IMR-90 (cell line): ENCODE data around the gene PHACTR3. TPM values are rescaled to one million over a fixed set of nuclear protein-coding genes. Genes with fewer than 3 reads are reported as not detected.

ENCODE experiments used
- ATAC-seq: fragments of 200-7000 bp; cut with Tn5 transposase; 2 replicates; pipeline ENCODE4 v1.9.1; 2020; ENCODE audit warnings: low read depth, mild to moderate bottlenecking, moderate library complexity
- BruUV-seq: library from RNA; stranded (reverse); fragments of 400-500 nt; replicated peaks from 2 replicates; lab custom pipeline; 2021; lab: Mats Ljungman, UMichigan
- CTCF ChIA-PET: fragments of 300-600 bp; formaldehyde crosslinking; extraction: SDS; loops from one replicate; lab custom pipeline; 2021; ENCODE audit warnings: antibody characterized with exemption; lab: Yijun Ruan, JAX
- POLR2A ChIA-PET: fragments of 300-600 bp; sonication (Branson Sonifier 250); formaldehyde crosslinking; loops from one replicate; lab custom pipeline; 2022; ENCODE audit warnings: antibody characterized with exemption; ENCODE audit not compliant: unreplicated experiment; lab: Charles Lee
- DNase-seq: peaks from one replicate; pipeline ENCODE4 v3.0.0; 2013
- H2AFZ ChIP-seq: replicated peaks from 2 replicates; pipeline ENCODE3; 2013; ENCODE audit warnings: low read length, mild to moderate bottlenecking; ENCODE audit not compliant: poor library complexity
- H2AK5ac ChIP-seq: 2 replicates; pipeline ENCODE4 v1.6.1; 2013; ENCODE audit warnings: low read depth, low read length, inconsistent platforms
- H2AK9ac ChIP-seq: replicated peaks from 2 replicates; pipeline ENCODE3; 2013; ENCODE audit warnings: mild to moderate bottlenecking, low read depth, low read length, moderate library complexity; ENCODE audit not compliant: poor library complexity
- H2BK120ac ChIP-seq: 2 replicates; pipeline ENCODE4 v1.6.1; 2013; ENCODE audit warnings: low read depth, low read length, inconsistent platforms
- H2BK15ac ChIP-seq: 3 replicates; pipeline ENCODE4 v1.6.1; 2013; ENCODE audit warnings: low read depth, low read length, inconsistent platforms
- H2BK20ac ChIP-seq: 2 replicates; pipeline ENCODE4 v1.6.1; 2013; ENCODE audit warnings: low read depth, mild to moderate bottlenecking, inconsistent platforms, low read length, moderate library complexity
- H2BK5ac ChIP-seq: 2 replicates; pipeline ENCODE4 v1.6.1; 2013; ENCODE audit warnings: mild to moderate bottlenecking, low read depth, low read length, inconsistent platforms; ENCODE audit not compliant: poor library complexity, severe bottlenecking
- H3K14ac ChIP-seq: replicated peaks from 2 replicates; pipeline ENCODE4 v1.6.1; 2013; ENCODE audit warnings: low read depth, low read length, inconsistent platforms
- H3K18ac ChIP-seq: 2 replicates; pipeline ENCODE4 v1.6.1; 2013; ENCODE audit warnings: low read depth, low read length, control low read depth
- H3K23ac ChIP-seq: 2 replicates; pipeline ENCODE4 v1.6.1; 2013; ENCODE audit warnings: low read depth, low read length, inconsistent platforms
- H3K27ac ChIP-seq: 2 replicates; pipeline ENCODE4 v1.5.1; 2013; ENCODE audit warnings: mild to moderate bottlenecking, control low read depth, low read length; ENCODE audit not compliant: insufficient read depth
- H3K27me3 ChIP-seq: 2 replicates; pipeline ENCODE4 v1.6.1; 2013; ENCODE audit warnings: low read length; ENCODE audit not compliant: control insufficient read depth, insufficient read depth
- H3K36me3 ChIP-seq: 2 replicates; pipeline ENCODE4 v1.6.1; 2013; ENCODE audit warnings: low read length, mixed read lengths; ENCODE audit not compliant: control insufficient read depth, insufficient read depth
- H3K4ac ChIP-seq: 2 replicates; pipeline ENCODE4 v1.6.1; 2013; ENCODE audit warnings: low read depth, low read length, inconsistent platforms
- H3K4me1 ChIP-seq: 2 replicates; pipeline ENCODE4 v1.6.1; 2013; ENCODE audit warnings: low read length, mixed read lengths; ENCODE audit not compliant: control insufficient read depth, insufficient read depth
- H3K4me2 ChIP-seq: 2 replicates; pipeline ENCODE4 v1.6.1; 2013; ENCODE audit warnings: low read depth, mild to moderate bottlenecking, control low read depth, low read length, moderate library complexity
- H3K4me3 ChIP-seq: 2 replicates; pipeline ENCODE4 v1.5.1; 2013; ENCODE audit warnings: low read depth, mild to moderate bottlenecking, control low read depth, low read length, moderate library complexity; ENCODE audit not compliant: insufficient read depth
- H3K56ac ChIP-seq: 2 replicates; pipeline ENCODE4 v1.6.1; 2013; ENCODE audit warnings: low read length, inconsistent platforms; ENCODE audit not compliant: insufficient read depth; ENCODE audit errors: extremely low read depth
- H3K79me1 ChIP-seq, 2 experiments: 2 replicates each; pipeline ENCODE4 v1.6.1; 2013; ENCODE audit warnings: low read length in 2 of 2, inconsistent platforms in 1 of 2, low read depth in 1 of 2
- H3K9ac ChIP-seq: 2 replicates; pipeline ENCODE4 v1.6.1; 2013; ENCODE audit warnings: low read depth, low read length, control low read depth
- H3K9me1 ChIP-seq: 2 replicates; pipeline ENCODE4 v1.6.1; 2013; ENCODE audit warnings: low read length, inconsistent platforms; ENCODE audit not compliant: insufficient read depth
- H3K9me3 ChIP-seq: 2 replicates; pipeline ENCODE4 v1.6.1; 2013; ENCODE audit warnings: low read length; ENCODE audit not compliant: control insufficient read depth, insufficient read depth
- H4K20me1 ChIP-seq: 2 replicates; pipeline ENCODE4 v1.6.1; 2013; ENCODE audit warnings: low read length, inconsistent platforms; ENCODE audit not compliant: insufficient read depth
- H4K5ac ChIP-seq: 2 replicates; pipeline ENCODE4 v1.6.1; 2013; ENCODE audit warnings: mild to moderate bottlenecking, low read depth, low read length, control low read depth
- H4K8ac ChIP-seq, 2 experiments: 2 replicates each; pipeline ENCODE4 v1.6.1; 2013; ENCODE audit warnings: low read depth in 2 of 2, low read length in 2 of 2, control low read depth in 1 of 2, inconsistent platforms in 1 of 2
- H4K91ac ChIP-seq: 2 replicates; pipeline ENCODE4 v1.6.1; 2013; ENCODE audit warnings: low read depth, low read length, inconsistent platforms; ENCODE audit not compliant: insufficient read depth
- FOS ChIP-seq: fragments of 150-350 bp; IDR thresholded peaks from 2 replicates; pipeline ENCODE4 v1.6.1; 2016; ENCODE audit warnings: low read depth, low read length
- MXI1 ChIP-seq: IDR thresholded peaks from 2 replicates; pipeline ENCODE4 v1.6.1; 2012; ENCODE audit warnings: low read depth, mild to moderate bottlenecking, low read length, moderate library complexity, borderline replicate concordance
- POLR2A ChIP-seq: IDR thresholded peaks from 2 replicates; pipeline ENCODE4 v1.6.1; 2012; ENCODE audit warnings: mild to moderate bottlenecking, low read depth, low read length
- RCOR1 ChIP-seq: IDR thresholded peaks from 2 replicates; pipeline ENCODE4 v1.6.1; 2012; ENCODE audit warnings: mild to moderate bottlenecking, low read length, improper control_type of control experiment; ENCODE audit not compliant: insufficient replicate concordance
- WGBS, 2 experiments: methylation state at CpG; one replicate each; pipeline versions ENCODE4 v1.1.5 to v1.1.7; 2013; ENCODE audit warnings: missing lambda C conversion rate in 2 of 2; ENCODE audit not compliant: insufficient read length in 1 of 2; ENCODE audit errors: extremely low coverage in 2 of 2; 5-methylcytosine and 5-hydroxymethylcytosine counted together
- dilution Hi-C: fragments of 300-500 bp; cut with HindIII; formaldehyde crosslinking; loops from one replicate; pipeline ENCODE4 v1.14.3; 2018; ENCODE audit warnings: low sequenced_read_pairs; ENCODE audit not compliant: unreplicated experiment
- in situ Hi-C: fragments of 300-500 bp; cut with MboI; formaldehyde crosslinking; loops from 3 replicates; pipeline ENCODE4 v1.14.3; 2019; ENCODE audit warnings: low sequenced_read_pairs, inconsistent platforms, mixed read lengths
- intact Hi-C: fragments of 100-400 bp; cut with micrococcal nuclease; formaldehyde crosslinking; loops from 2 replicates; pipeline ENCODE4 v1.10.0; 2022
- polyA plus RNA-seq, 3 experiments: library from polyadenylated mRNA; depleted of rRNA; stranded (reverse); fragments of >200 nt; gene quantifications; 2 replicates each; pipeline ENCODE4 v1.2.3, GENCODE V29; 2012; ENCODE audit warnings: low replicate concordance in 1 of 3
- total RNA-seq: library from RNA; depleted of rRNA; stranded (reverse); fragments of >200 nt; gene quantifications from 2 replicates; pipeline ENCODE4 v1.2.3, GENCODE V29; 2012
- TF ChIP-seq, protein P1 (sequence below): fragments of 150-350 bp; IDR thresholded peaks from 2 replicates; pipeline ENCODE4 v1.6.1; 2016; ENCODE audit warnings: low read depth, mild to moderate bottlenecking, low read length, moderate library complexity, borderline replicate concordance

Gene PHACTR3
- total and polyA plus RNA-seq, 2 of the 4 experiments (the other 2 are of a cell fraction), result not detected

DNA sequence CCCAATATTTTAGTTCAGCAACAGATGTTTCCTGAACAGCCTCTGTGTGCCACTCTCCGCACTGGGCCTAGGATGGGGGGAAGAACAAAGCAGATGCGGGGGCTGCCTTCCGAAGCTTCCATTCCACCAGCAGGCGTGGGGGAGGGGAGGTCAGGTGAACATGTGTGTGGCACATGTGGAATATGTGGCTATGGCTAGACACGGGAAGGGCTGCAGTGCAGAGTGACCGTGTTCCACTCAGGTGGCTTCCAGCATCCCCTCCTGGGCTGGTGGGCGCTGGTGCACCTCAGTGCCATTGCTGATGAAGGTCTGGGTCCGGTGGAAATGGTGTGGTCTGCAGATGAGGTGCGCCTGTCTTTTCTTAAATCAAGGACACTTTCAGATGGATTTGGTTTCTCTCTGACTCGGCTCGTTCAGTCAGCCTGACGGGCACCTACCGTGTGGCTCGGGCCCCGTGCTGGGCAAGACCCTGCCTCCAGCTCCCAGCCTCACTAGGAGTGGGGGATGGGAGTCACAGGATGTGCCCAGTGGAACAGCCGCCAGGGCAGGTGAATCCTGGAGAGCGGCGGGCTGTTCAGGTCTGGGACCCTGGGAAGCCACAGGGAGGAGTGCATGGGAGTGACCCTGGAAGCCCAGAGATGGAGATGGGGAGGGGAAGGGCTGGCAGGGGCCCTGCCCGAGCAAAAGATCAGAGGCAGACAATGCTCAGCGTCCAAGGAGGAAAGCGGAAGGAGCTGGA is 218.1 kb downstream of the PHACTR3 start:
- no peak overlapping the region for H3K4ac ChIP-seq
- ATAC-seq, result no peak
- H2BK15ac ChIP-seq, result no peak overlapping the region
- H4K20me1 ChIP-seq, result no peaks in the 10 kb centered on the region
- H3K56ac ChIP-seq, result no peak overlapping the region
- no peaks in the 10 kb centered on the region for H3K36me3 ChIP-seq
- no peaks in the 10 kb centered on the region for H3K4me1 ChIP-seq
- no peak overlapping the region for H2AK5ac ChIP-seq
- no TSS peak for BruUV-seq
- no peak overlapping the region for H2AK9ac ChIP-seq
- no peak overlapping the region for H2BK120ac ChIP-seq
- CTCF ChIA-PET, result no interaction called here
- H3K23ac ChIP-seq, result no peak overlapping the region
- no peak overlapping the region for H3K27ac ChIP-seq
- H3K4me2 ChIP-seq, result no peak overlapping the region
- no peak overlapping the region for H2BK5ac ChIP-seq
- no peaks in the 10 kb centered on the region for H3K79me1 ChIP-seq
- dilution Hi-C loops, result no loop called here
- H4K5ac ChIP-seq, result no peak overlapping the region
- no peaks in the 10 kb centered on the region for H3K9me1 ChIP-seq
- TF ChIP-seq POLR2A, result no peak
- no peak for TF ChIP-seq RCOR1
- TF ChIP-seq MXI1, result no peak
- TF ChIP-seq, protein P1, sequence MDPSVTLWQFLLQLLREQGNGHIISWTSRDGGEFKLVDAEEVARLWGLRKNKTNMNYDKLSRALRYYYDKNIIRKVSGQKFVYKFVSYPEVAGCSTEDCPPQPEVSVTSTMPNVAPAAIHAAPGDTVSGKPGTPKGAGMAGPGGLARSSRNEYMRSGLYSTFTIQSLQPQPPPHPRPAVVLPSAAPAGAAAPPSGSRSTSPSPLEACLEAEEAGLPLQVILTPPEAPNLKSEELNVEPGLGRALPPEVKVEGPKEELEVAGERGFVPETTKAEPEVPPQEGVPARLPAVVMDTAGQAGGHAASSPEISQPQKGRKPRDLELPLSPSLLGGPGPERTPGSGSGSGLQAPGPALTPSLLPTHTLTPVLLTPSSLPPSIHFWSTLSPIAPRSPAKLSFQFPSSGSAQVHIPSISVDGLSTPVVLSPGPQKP, result no peak
- TF ChIP-seq FOS, result no peak
- H3K9ac ChIP-seq, result no peak overlapping the region
- intact Hi-C loops, result no loop called here
- peaks cover 13% of the 10 kb centered on the region; the same call in 1 of the 2 replicates for H3K9me3 ChIP-seq
- no peak overlapping the region for H3K14ac ChIP-seq
- H3K18ac ChIP-seq, result no peak overlapping the region
- no peak for DNase-seq
- H2AFZ ChIP-seq, result peak overlapping the region; percentile 36
- H4K91ac ChIP-seq, result no peak overlapping the region
- H2BK20ac ChIP-seq, result no peak overlapping the region
- H3K27me3 ChIP-seq, result no peaks in the 10 kb centered on the region
- H4K8ac ChIP-seq, result no peak overlapping the region
- no peak overlapping the region for H3K4me3 ChIP-seq
- WGBS, 2 experiments, result no CpG with 5 or more reads among the region's 21 CpGs
- in situ Hi-C loops, result no loop called here
- POLR2A ChIA-PET, result no interaction called here
